Hepatocyte (in vitro differentiated cells): ENCODE data around the gene EFCAB6.

Experiments used
- EZH2 ChIP-seq: fragments of 200-600 bp; sonication (generic); IDR thresholded peaks from 2 replicates; pipeline ENCODE4 v1.6.1; 2016; ENCODE audit warnings: antibody characterized with exemption, mild to moderate bottlenecking, borderline replicate concordance
- EZH2phosphoT487 ChIP-seq: fragments of 200-600 bp; sonication (generic); IDR thresholded peaks from one replicate; pipeline ENCODE4 v1.6.1; 2018; ENCODE audit warnings: antibody characterized with exemption, mild to moderate bottlenecking, low read depth, moderate library complexity; ENCODE audit not compliant: unreplicated experiment, severe bottlenecking
- TF ChIP-seq, protein P1 (sequence below): fragments of 200-600 bp; sonication (generic); IDR thresholded peaks from 2 replicates; pipeline ENCODE4 v1.5.1; 2016; ENCODE audit warnings: antibody characterized with exemption, mild to moderate bottlenecking; ENCODE audit not compliant: poor library complexity

DNA sequence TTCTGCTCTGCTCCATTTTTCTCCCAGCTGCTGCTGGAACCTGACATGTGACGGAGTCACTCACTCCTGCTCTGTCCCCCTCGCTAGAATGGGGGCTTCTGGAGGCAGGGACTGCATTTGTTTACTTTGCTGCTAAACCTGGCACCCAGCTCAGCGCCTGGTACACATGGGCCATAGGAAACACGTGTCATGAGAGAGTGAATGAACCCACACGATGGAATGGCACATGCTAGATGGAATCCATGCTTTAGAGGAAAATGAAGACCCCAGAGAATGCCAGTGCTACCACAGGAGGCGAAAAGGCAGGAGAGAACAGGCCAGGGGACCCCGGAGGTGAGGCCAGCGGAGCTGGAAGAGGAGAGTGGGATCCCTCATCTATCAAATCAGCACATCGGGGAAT lies 239.4 kb downstream of the EFCAB6 start:
- TF ChIP-seq, protein P1, sequence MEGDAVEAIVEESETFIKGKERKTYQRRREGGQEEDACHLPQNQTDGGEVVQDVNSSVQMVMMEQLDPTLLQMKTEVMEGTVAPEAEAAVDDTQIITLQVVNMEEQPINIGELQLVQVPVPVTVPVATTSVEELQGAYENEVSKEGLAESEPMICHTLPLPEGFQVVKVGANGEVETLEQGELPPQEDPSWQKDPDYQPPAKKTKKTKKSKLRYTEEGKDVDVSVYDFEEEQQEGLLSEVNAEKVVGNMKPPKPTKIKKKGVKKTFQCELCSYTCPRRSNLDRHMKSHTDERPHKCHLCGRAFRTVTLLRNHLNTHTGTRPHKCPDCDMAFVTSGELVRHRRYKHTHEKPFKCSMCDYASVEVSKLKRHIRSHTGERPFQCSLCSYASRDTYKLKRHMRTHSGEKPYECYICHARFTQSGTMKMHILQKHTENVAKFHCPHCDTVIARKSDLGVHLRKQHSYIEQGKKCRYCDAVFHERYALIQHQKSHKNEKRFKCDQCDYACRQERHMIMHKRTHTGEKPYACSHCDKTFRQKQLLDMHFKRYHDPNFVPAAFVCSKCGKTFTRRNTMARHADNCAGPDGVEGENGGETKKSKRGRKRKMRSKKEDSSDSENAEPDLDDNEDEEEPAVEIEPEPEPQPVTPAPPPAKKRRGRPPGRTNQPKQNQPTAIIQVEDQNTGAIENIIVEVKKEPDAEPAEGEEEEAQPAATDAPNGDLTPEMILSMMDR = no peak
- TF ChIP-seq EZH2 (no peak), EZH2phosphoT487 (no peak)
